MCF 10A (cell line): ENCODE results near the gene SAE1. TPM values are rescaled to one million over a fixed set of nuclear protein-coding genes. Genes with fewer than 3 reads are reported as not detected.

ENCODE experiments used
- BruUV-seq: library from RNA; stranded (reverse); fragments of 400-500 nt; replicated peaks from 2 replicates; lab custom pipeline; 2021; lab: Mats Ljungman, UMichigan
- CTCF ChIA-PET: fragments of 300-600 bp; sonication (Branson Sonifier 250); formaldehyde crosslinking; extraction: SDS; loops from one replicate; lab custom pipeline; 2021; ENCODE audit warnings: antibody characterized with exemption, inconsistent platforms; lab: Yijun Ruan, JAX
- POLR2A ChIA-PET: fragments of 300-600, 350-650 bp; sonication (Branson Sonifier 250); formaldehyde crosslinking; extraction: SDS; loops from one replicate; lab custom pipeline; 2020; ENCODE audit warnings: antibody characterized with exemption, inconsistent platforms; lab: Yijun Ruan, JAX
- DNase-seq: peaks from one replicate; pipeline ENCODE4 v3.0.0-alpha.2; 2018; ENCODE audit not compliant: unreplicated experiment
- H3K27ac Mint-ChIP-seq: one replicate; pipeline ENCODE4 v1.8.0; 2022; ENCODE audit warnings: mild to moderate bottlenecking, low read depth, mixed read lengths; ENCODE audit not compliant: unreplicated experiment
- H3K27me3 Mint-ChIP-seq: one replicate; pipeline ENCODE4 v1.8.0; 2022; ENCODE audit warnings: mixed read lengths; ENCODE audit not compliant: insufficient read depth, unreplicated experiment
- H3K36me3 Mint-ChIP-seq: one replicate; pipeline ENCODE4 v1.8.0; 2022; ENCODE audit warnings: mild to moderate bottlenecking, moderate library complexity, mixed read lengths; ENCODE audit not compliant: insufficient read depth, unreplicated experiment
- H3K4me1 Mint-ChIP-seq: one replicate; pipeline ENCODE4 v1.8.0; 2022; ENCODE audit warnings: mixed read lengths; ENCODE audit not compliant: insufficient read depth, unreplicated experiment
- H3K4me3 Mint-ChIP-seq: one replicate; pipeline ENCODE4 v1.8.0; 2022; ENCODE audit warnings: mild to moderate bottlenecking, moderate library complexity, mixed read lengths; ENCODE audit not compliant: unreplicated experiment
- H3K9me3 Mint-ChIP-seq: one replicate; pipeline ENCODE4 v1.8.0; 2022; ENCODE audit warnings: mixed read lengths; ENCODE audit not compliant: unreplicated experiment
- CTCF ChIP-seq: fragments of 200-600 bp; IDR thresholded peaks from one replicate; pipeline ENCODE4 v1.8.0; 2022; ENCODE audit warnings: antibody characterized with exemption, mild to moderate bottlenecking; ENCODE audit not compliant: unreplicated experiment
- intact Hi-C: fragments of 100-400 bp; cut with micrococcal nuclease; formaldehyde crosslinking; loops from 2 replicates; pipeline ENCODE4 v1.14.1; 2022
- total RNA-seq: library from RNA; stranded (reverse); gene quantifications from 2 replicates; pipeline ENCODE4 v1.2.3, GENCODE V29; 2022

The SAE1 gene
- total RNA-seq, 1 experiment from 2014 or later: 81.7 TPM

GRCh38 chr19:47231215-47232054 lies 100.8 kb downstream of the SAE1 start:
- no peak overlapping the region for H3K4me3 Mint-ChIP-seq
- TSS peak; percentile 66 for BruUV-seq
- intact Hi-C loops: loop anchor here (1.0 kb wide), 1 partner anchor 13 kb away; no protein-coding TSS in a partner anchor
- CTCF ChIA-PET: interaction anchor here (0.6 to 1.0 kb wide), 2 partner anchors 13 to 27 kb away, joined by 5 to 7 read pairs; no protein-coding TSS in a partner anchor
- no peaks in the 10 kb centered on the region for H3K9me3 Mint-ChIP-seq
- peak overlapping the region; percentile 87 for H3K27ac Mint-ChIP-seq
- no peaks in the 10 kb centered on the region for H3K27me3 Mint-ChIP-seq
- peaks cover 12% of the 10 kb centered on the region for H3K4me1 Mint-ChIP-seq
- TF ChIP-seq CTCF: no peak
- peaks cover 11% of the 10 kb centered on the region for H3K36me3 Mint-ChIP-seq
- DNase-seq: peak; percentile 76
- POLR2A ChIA-PET: interaction anchor here (0.6 to 3.7 kb wide), 17 partner anchors 10 to 447 kb away, joined by 3 to 46 read pairs (median 8); partner anchors contain the start of genes CCDC9 and ZC3H4

GRCh38 chr19:47232422-47233211 lies 102.0 kb downstream of the SAE1 start:
- no peaks in the 10 kb centered on the region for H3K36me3 Mint-ChIP-seq
- peak overlapping the region; percentile 87 for H3K27ac Mint-ChIP-seq
- BruUV-seq: no TSS peak
- H3K9me3 Mint-ChIP-seq: no peaks in the 10 kb centered on the region
- H3K27me3 Mint-ChIP-seq: no peaks in the 10 kb centered on the region
- CTCF ChIA-PET: interaction anchor here (0.6 to 1.2 kb wide), 6 partner anchors 9 to 578 kb away, joined by 3 to 8 read pairs (median 4); no protein-coding TSS in a partner anchor
- peaks cover 12% of the 10 kb centered on the region for H3K4me1 Mint-ChIP-seq
- peak; percentile 80 for DNase-seq
- POLR2A ChIA-PET: interaction anchor here (0.6 to 3.7 kb wide), 26 partner anchors 8 to 487 kb away, joined by 3 to 46 read pairs (median 5); partner anchors contain the start of genes CCDC9, SAE1 and ZC3H4
- H3K4me3 Mint-ChIP-seq: no peak overlapping the region
- intact Hi-C loops: loop anchor here (1.0 kb wide), 1 partner anchor 12 kb away; no protein-coding TSS in a partner anchor
- no peak for TF ChIP-seq CTCF

GRCh38 chr19:47236072-47236675 lies 105.5 kb downstream of the SAE1 start:
- ChIA-PET POLR2A (interaction anchor here (0.9 to 1.0 kb wide), 2 partner anchors 8 to 10 kb away, joined by 3 to 4 read pairs; no protein-coding TSS in a partner anchor), CTCF (interaction anchor here (0.7 to 3.6 kb wide), 2 partner anchors 11 to 14 kb away, joined by 3 to 16 read pairs; no protein-coding TSS in a partner anchor)
- Mint-ChIP-seq H3K4me3 (no peak overlapping the region), H3K36me3 (no peaks in the 10 kb centered on the region), H3K9me3 (no peaks in the 10 kb centered on the region), H3K27ac (no peak overlapping the region), H3K4me1 (peaks cover 12% of the 10 kb centered on the region), H3K27me3 (no peaks in the 10 kb centered on the region)
- BruUV-seq: no TSS peak
- DNase-seq: no peak
- intact Hi-C loops: no loop called here
- no peak for TF ChIP-seq CTCF
